Caco-2 (cell line): Measurements from ENCODE around the gene DSCAM. TPM values are rescaled to one million over a fixed set of nuclear protein-coding genes. Genes with fewer than 3 reads are reported as not detected.
"Not testable (repeated sequence)": the region's sequence is repeated elsewhere in the genome, so short reads cannot be mapped to it uniquely, and the experiment has no call there.

Experiments used
- BruUV-seq: library from RNA; stranded (reverse); fragments of 400-500 nt; replicated peaks from 2 replicates; lab custom pipeline; 2021; lab: Mats Ljungman, UMichigan
- CTCF ChIA-PET: fragments of 300-600 bp; sonication (Branson Sonifier 250); formaldehyde crosslinking; loops from one replicate; lab custom pipeline; 2022; ENCODE audit warnings: antibody characterized with exemption; lab: Charles Lee
- POLR2A ChIA-PET: fragments of 300-600 bp; sonication (Branson Sonifier 250); formaldehyde crosslinking; loops from one replicate; lab custom pipeline; 2022; ENCODE audit warnings: antibody characterized with exemption; lab: Charles Lee
- DNase-seq, 2 experiments: peaks; one replicate each; pipeline versions ENCODE4 v3.0.0 to v3.0.0-alpha.2; 2020 to 2022
- H3K27me3 ChIP-seq: replicated peaks from 2 replicates; pipeline ENCODE4 v1.6.0; 2011; ENCODE audit warnings: low read length; ENCODE audit not compliant: control insufficient read depth, insufficient read depth
- H3K36me3 ChIP-seq: 2 replicates; pipeline ENCODE4 v1.5.1; 2011; ENCODE audit warnings: low read length; ENCODE audit not compliant: control insufficient read depth, insufficient read depth
- H3K4me1 ChIP-seq: fragments of 250-450 bp; sonication (Bioruptor Pico); 2 replicates; pipeline ENCODE4 v1.5.1; 2020; ENCODE audit warnings: mild to moderate bottlenecking
- H3K4me3 ChIP-seq: 2 replicates; pipeline ENCODE4 v1.5.1; 2011; ENCODE audit warnings: low read depth, mild to moderate bottlenecking, control low read depth, low read length
- H3K9me3 ChIP-seq: fragments of 250-450 bp; sonication (Bioruptor Pico); 2 replicates; pipeline ENCODE4 v1.5.1; 2020; ENCODE audit warnings: mild to moderate bottlenecking, moderate library complexity
- H3K27ac Mint-ChIP-seq: one replicate; pipeline ENCODE4 v1.8.0; 2022; ENCODE audit warnings: mixed read lengths; ENCODE audit not compliant: unreplicated experiment
- H3K27me3 Mint-ChIP-seq: one replicate; pipeline ENCODE4 v1.8.0; 2022; ENCODE audit warnings: mixed read lengths; ENCODE audit not compliant: insufficient read depth, unreplicated experiment
- H3K36me3 Mint-ChIP-seq: one replicate; pipeline ENCODE4 v1.8.0; 2022; ENCODE audit warnings: mild to moderate bottlenecking, mixed read lengths; ENCODE audit not compliant: insufficient read depth, unreplicated experiment
- H3K4me1 Mint-ChIP-seq: one replicate; pipeline ENCODE4 v1.8.0; 2022; ENCODE audit warnings: low read depth, mixed read lengths; ENCODE audit not compliant: unreplicated experiment
- H3K4me3 Mint-ChIP-seq: one replicate; pipeline ENCODE4 v1.8.0; 2022; ENCODE audit warnings: mild to moderate bottlenecking, moderate library complexity, mixed read lengths; ENCODE audit not compliant: unreplicated experiment
- H3K9me3 Mint-ChIP-seq: one replicate; pipeline ENCODE4 v1.8.0; 2022; ENCODE audit warnings: mixed read lengths; ENCODE audit not compliant: unreplicated experiment
- CTCF ChIP-seq, 2 experiments: fragments of 200-600 bp in 1 of 2; IDR thresholded peaks; 1 replicate in 1 of 2; 2 replicates in 1 of 2; pipeline versions ENCODE4 v1.5.1 to v1.8.0; 2011 to 2022; ENCODE audit warnings: antibody characterized with exemption in 1 of 2, control low read depth in 1 of 2, inconsistent platforms in 1 of 2, low read depth in 1 of 2, low read length in 1 of 2, mild to moderate bottlenecking in 1 of 2, moderate library complexity in 1 of 2; ENCODE audit not compliant: insufficient read depth in 1 of 2, severe bottlenecking in 1 of 2, unreplicated experiment in 1 of 2
- intact Hi-C: fragments of 100-400 bp; cut with micrococcal nuclease; formaldehyde crosslinking; loops from one replicate; pipeline ENCODE4 v1.10.0; 2022; ENCODE audit not compliant: unreplicated experiment
- total RNA-seq: library from RNA; stranded (reverse); gene quantifications from 2 replicates; pipeline ENCODE4 v1.2.3, GENCODE V29; 2022

The DSCAM gene
- total RNA-seq, 1 experiment from 2014 or later: not detected

GRCh38 chr21:40029888-40030287, 817.1 kb downstream of the DSCAM start:
- CTCF ChIA-PET: no interaction called here
- H3K9me3 ChIP-seq: no peaks in the 10 kb centered on the region
- intact Hi-C loops: no loop called here
- peaks cover 6% of the 10 kb centered on the region for H3K9me3 Mint-ChIP-seq
- no peak overlapping the region for H3K27ac Mint-ChIP-seq
- no peak for DNase-seq
- H3K4me3 ChIP-seq: no peak overlapping the region
- H3K4me1 Mint-ChIP-seq: no peaks in the 10 kb centered on the region
- no peaks in the 10 kb centered on the region for H3K36me3 Mint-ChIP-seq
- TF ChIP-seq CTCF (IDR thresholded peaks at IDR 0.05; ENCODE audit: insufficient read depth in 1 of 2, low read depth in 1 of 2, low read length in 1 of 2, severe bottlenecking in 1 of 2, unreplicated experiment in 1 of 2): no peak
- POLR2A ChIA-PET: no interaction called here
- no peaks in the 10 kb centered on the region for H3K4me1 ChIP-seq
- no peaks in the 10 kb centered on the region for H3K27me3 ChIP-seq
- no TSS peak for BruUV-seq
- H3K36me3 ChIP-seq: no peaks in the 10 kb centered on the region
- no peak overlapping the region for H3K4me3 Mint-ChIP-seq
- no peaks in the 10 kb centered on the region for H3K27me3 Mint-ChIP-seq

- H3K27me3 Mint-ChIP-seq, DNase-seq, H3K27me3 ChIP-seq, H3K4me1 Mint-ChIP-seq, intact Hi-C loops, H3K36me3 Mint-ChIP-seq, H3K4me3 Mint-ChIP-seq, H3K9me3 ChIP-seq, H3K27ac Mint-ChIP-seq, BruUV-seq, H3K4me1 ChIP-seq, POLR2A ChIA-PET, H3K9me3 Mint-ChIP-seq, H3K36me3 ChIP-seq, H3K4me3 ChIP-seq: not testable (repeated sequence)
- CTCF ChIA-PET: interaction anchor here (0.6 kb wide), 1 partner anchor 72 kb away, joined by 4 read pairs; no protein-coding TSS in a partner anchor
Measured at GRCh38 chr21:40028393-40028792, 818.6 kb downstream of the DSCAM start.

GRCh38 chr21:40021558-40022351, 825.2 kb downstream of the DSCAM start:
- no peak for TF ChIP-seq CTCF (IDR thresholded peaks at IDR 0.05; ENCODE audit: insufficient read depth in 1 of 2, low read depth in 1 of 2, low read length in 1 of 2, severe bottlenecking in 1 of 2, unreplicated experiment in 1 of 2)
- CTCF ChIA-PET: no interaction called here
- no TSS peak for BruUV-seq
- Histone ChIP-seq H3K36me3 (no peaks in the 10 kb centered on the region), H3K4me1 (no peaks in the 10 kb centered on the region), H3K9me3 (no peaks in the 10 kb centered on the region), H3K4me3 (no peak overlapping the region), H3K27me3 (no peaks in the 10 kb centered on the region)
- no peak for DNase-seq
- Mint-ChIP-seq H3K4me1 (no peaks in the 10 kb centered on the region), H3K27ac (no peak overlapping the region), H3K4me3 (no peak overlapping the region), H3K9me3 (peaks cover 17% of the 10 kb centered on the region), H3K36me3 (no peaks in the 10 kb centered on the region), H3K27me3 (peaks cover 3% of the 10 kb centered on the region)
- intact Hi-C loops: no loop called here
- POLR2A ChIA-PET: no interaction called here
